ENCODE measurements around the gene FARSA.
"Not testable (repeated sequence)": the region's sequence is repeated elsewhere in the genome, so short reads cannot be mapped to it uniquely, and the experiment has no call there.

Gene FARSA

DNA sequence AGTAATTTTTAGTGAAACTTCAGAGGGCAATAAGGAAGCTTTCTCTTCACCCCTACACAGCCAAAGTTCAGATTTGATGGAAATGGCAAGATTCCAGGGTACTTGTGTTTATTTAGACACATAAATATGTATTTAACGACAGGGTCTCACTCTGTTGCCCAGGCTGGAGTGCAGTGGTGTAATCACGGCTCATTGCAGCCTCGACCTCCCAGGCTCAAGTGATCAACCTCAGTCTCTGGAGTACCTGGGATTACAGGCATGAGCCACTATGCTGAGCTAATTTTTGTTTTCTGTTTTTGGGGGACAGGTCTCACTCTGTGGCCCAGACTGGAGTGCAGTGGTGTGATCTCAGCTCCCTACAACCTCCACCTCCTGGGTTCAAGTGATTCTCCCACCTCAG is 12.5 kb downstream of the FARSA start:
- no peaks in the 10 kb centered on the region for H3K27me3 ChIP-seq (ENCODE audit: insufficient read depth, low read depth)
- TF ChIP-seq, protein P1, sequence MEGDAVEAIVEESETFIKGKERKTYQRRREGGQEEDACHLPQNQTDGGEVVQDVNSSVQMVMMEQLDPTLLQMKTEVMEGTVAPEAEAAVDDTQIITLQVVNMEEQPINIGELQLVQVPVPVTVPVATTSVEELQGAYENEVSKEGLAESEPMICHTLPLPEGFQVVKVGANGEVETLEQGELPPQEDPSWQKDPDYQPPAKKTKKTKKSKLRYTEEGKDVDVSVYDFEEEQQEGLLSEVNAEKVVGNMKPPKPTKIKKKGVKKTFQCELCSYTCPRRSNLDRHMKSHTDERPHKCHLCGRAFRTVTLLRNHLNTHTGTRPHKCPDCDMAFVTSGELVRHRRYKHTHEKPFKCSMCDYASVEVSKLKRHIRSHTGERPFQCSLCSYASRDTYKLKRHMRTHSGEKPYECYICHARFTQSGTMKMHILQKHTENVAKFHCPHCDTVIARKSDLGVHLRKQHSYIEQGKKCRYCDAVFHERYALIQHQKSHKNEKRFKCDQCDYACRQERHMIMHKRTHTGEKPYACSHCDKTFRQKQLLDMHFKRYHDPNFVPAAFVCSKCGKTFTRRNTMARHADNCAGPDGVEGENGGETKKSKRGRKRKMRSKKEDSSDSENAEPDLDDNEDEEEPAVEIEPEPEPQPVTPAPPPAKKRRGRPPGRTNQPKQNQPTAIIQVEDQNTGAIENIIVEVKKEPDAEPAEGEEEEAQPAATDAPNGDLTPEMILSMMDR (conservative IDR thresholded peaks at IDR 0.05; ENCODE audit: low read depth, low read length) = no peak
- H3K36me3 ChIP-seq (ENCODE audit: insufficient read depth) = peaks cover 5% of the 10 kb centered on the region; the same call in 1 of the 2 replicates
- no peak overlapping the region for H2AFZ ChIP-seq (ENCODE audit: low read depth)
- H3K9ac ChIP-seq = no peak overlapping the region
- no peaks in the 10 kb centered on the region for H4K20me1 ChIP-seq (ENCODE audit: insufficient read depth)
- peaks cover 6% of the 10 kb centered on the region for H3K4me1 ChIP-seq (ENCODE audit: low read depth, poor library complexity, severe bottlenecking)
- no peak overlapping the region for H3K27ac ChIP-seq
- no peaks in the 10 kb centered on the region for H3K79me2 ChIP-seq (ENCODE audit: insufficient read depth, low read depth)
- no peak overlapping the region for H3K4me2 ChIP-seq
- H3K4me3 ChIP-seq (IDR thresholded peaks at IDR 0.05; ENCODE audit: insufficient read depth, low read depth, low read length) = no peak overlapping the region

DNA sequence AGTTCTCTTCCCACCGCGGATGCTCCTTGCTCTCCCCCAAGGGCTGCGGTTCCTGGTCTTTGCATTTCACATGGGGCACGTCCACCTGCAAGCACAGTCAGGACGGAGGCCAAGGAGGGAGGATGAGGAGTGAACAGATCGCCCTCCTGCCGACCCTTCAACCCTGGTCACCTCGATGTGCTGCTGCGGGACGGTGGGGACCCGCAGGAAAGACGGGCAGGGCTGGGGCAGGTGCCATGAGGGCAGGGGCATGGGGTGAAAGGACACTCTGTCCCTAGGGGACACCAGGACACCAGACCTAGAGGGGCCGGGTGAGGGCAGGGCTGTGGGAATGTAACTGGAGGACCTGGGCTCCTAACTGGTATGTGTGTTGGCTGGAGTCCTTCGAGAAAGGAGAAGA is 15.3 kb downstream of the FARSA start:
- H2AFZ ChIP-seq (ENCODE audit: low read depth) = no peak overlapping the region
- H3K4me1 ChIP-seq (ENCODE audit: low read depth, poor library complexity, severe bottlenecking) = peaks cover 13% of the 10 kb centered on the region
- no peak overlapping the region for H3K27ac ChIP-seq
- no peaks in the 10 kb centered on the region for H3K27me3 ChIP-seq (ENCODE audit: insufficient read depth, low read depth)
- no peak overlapping the region for H3K9ac ChIP-seq
- no peaks in the 10 kb centered on the region for H4K20me1 ChIP-seq (ENCODE audit: insufficient read depth)
- H3K79me2 ChIP-seq (ENCODE audit: insufficient read depth, low read depth) = no peaks in the 10 kb centered on the region
- TF ChIP-seq, protein P1 (conservative IDR thresholded peaks at IDR 0.05; ENCODE audit: low read depth, low read length) = no peak
- H3K36me3 ChIP-seq (ENCODE audit: insufficient read depth) = peaks cover 3% of the 10 kb centered on the region; the same call in 1 of the 2 replicates
- H3K4me2 ChIP-seq = no peak overlapping the region
- no peak overlapping the region for H3K4me3 ChIP-seq (IDR thresholded peaks at IDR 0.05; ENCODE audit: insufficient read depth, low read depth, low read length)

DNA sequence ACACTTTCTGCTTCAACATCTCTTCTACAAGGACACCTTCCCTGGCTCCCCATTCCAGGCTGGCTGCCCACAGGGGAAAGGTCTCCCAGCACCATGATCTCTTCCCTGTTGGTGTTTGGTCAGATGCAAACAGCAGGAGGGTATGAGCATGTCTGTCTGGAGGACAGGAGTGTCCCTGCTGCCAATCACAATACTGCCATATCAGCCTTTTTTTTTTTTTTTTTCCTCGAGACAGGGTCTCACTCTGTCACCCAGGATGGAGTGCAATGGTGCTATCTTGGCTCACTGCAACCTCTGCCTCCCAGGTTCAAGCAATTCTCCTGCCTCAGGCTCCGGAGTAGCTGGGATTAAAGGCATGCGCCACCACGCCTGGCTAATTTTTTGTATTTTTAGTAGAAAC is 17.7 kb downstream of the FARSA start:
- not testable (repeated sequence) for H3K79me2 ChIP-seq (ENCODE audit: insufficient read depth, low read depth); H3K9ac ChIP-seq; H3K4me2 ChIP-seq; H3K4me3 ChIP-seq (IDR thresholded peaks at IDR 0.05; ENCODE audit: insufficient read depth, low read depth, low read length); H3K27ac ChIP-seq; H4K20me1 ChIP-seq (ENCODE audit: insufficient read depth); H3K27me3 ChIP-seq (ENCODE audit: insufficient read depth, low read depth); H2AFZ ChIP-seq (ENCODE audit: low read depth); H3K36me3 ChIP-seq (ENCODE audit: insufficient read depth)
- H3K4me1 ChIP-seq (ENCODE audit: low read depth, poor library complexity, severe bottlenecking) = peaks cover 29% of the 10 kb centered on the region

DNA sequence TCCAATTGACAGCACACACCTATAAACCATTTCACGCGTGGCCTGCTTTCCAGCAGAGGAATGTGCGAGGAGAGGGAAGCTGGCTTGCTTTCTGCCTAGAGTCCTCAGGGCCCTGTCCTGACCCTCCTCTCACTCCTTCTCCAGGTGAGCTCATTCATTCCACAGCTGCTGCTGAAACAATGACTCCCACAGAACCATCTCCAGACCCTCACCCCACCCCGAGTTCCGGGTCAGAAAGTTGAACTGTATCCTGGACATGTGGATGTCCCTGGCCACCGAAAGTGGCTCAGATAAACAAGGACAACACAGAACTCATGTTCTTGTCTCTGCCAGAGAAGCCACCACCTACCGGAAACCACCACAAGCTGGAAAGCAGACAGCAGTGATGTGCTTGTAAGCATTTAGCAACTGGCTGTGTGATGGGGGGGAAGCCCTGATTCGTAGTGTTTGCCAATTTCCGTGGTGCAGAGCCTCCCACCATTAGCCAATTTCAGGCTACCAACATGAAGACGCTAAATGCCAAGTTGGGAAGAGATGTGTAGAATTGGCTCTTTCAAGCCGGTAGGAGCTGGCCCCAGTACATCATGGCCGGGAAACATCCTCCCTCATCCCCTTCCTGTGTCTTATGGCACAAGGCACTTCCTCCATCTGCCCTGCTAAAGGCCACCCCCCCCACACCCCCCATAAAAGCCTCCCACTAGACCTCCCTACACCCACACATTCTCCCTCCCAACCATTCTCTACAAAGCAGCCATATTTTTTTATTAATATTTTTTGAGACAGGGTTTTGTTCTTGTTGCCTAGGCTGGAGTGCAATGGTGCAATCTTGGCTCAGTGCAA is 19.4 kb downstream of the FARSA start:
- Histone ChIP-seq H3K4me3 (IDR thresholded peaks at IDR 0.05; ENCODE audit: insufficient read depth, low read depth, low read length) (no peak overlapping the region), H3K36me3 (ENCODE audit: insufficient read depth) (no peaks in the 10 kb centered on the region), H3K79me2 (ENCODE audit: insufficient read depth, low read depth) (no peaks in the 10 kb centered on the region), H3K9ac (no peak overlapping the region), H3K4me1 (ENCODE audit: low read depth, poor library complexity, severe bottlenecking) (peaks cover 37% of the 10 kb centered on the region), H4K20me1 (ENCODE audit: insufficient read depth) (no peaks in the 10 kb centered on the region), H3K4me2 (no peak overlapping the region), H3K27ac (no peak overlapping the region), H3K27me3 (ENCODE audit: insufficient read depth, low read depth) (no peaks in the 10 kb centered on the region), H2AFZ (ENCODE audit: low read depth) (no peak overlapping the region)
- TF ChIP-seq, protein P1 (conservative IDR thresholded peaks at IDR 0.05; ENCODE audit: low read depth, low read length) = no peak

DNA sequence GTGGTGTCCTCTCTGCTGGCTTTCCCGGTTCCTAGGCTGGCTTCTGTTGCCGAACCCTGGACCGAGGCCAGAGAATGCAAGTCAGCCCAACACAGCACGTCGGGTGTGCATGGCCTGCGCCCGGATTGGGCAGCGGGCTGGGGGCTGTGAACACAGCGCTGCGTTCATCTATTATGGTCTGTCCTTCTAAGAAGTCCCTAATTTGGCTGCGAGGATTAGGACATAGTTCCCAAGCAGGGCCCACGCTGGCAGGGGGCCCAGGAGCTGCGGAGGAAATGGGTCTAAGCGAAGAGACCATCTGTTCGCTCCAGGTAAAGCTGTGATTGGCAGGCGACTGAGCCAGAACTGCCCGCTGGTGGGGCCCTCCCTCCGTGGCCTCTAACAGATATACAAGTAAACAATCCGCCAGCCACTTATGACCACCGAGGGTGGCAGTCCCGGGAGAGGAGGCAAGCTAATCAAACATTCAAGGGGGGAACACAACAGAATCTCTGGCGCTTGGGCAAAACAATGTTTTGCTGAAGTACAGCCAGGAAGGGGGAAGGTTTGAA is 20.4 kb downstream of the FARSA start:
- no peaks in the 10 kb centered on the region for H3K27me3 ChIP-seq (ENCODE audit: insufficient read depth, low read depth)
- no peak overlapping the region for H3K4me2 ChIP-seq
- H4K20me1 ChIP-seq (ENCODE audit: insufficient read depth) = no peaks in the 10 kb centered on the region
- no peak overlapping the region for H2AFZ ChIP-seq (ENCODE audit: low read depth)
- TF ChIP-seq, protein P1 (conservative IDR thresholded peaks at IDR 0.05; ENCODE audit: low read depth, low read length) = no peak
- H3K4me1 ChIP-seq (ENCODE audit: low read depth, poor library complexity, severe bottlenecking) = peaks cover 47% of the 10 kb centered on the region
- no peaks in the 10 kb centered on the region for H3K79me2 ChIP-seq (ENCODE audit: insufficient read depth, low read depth)
- no peaks in the 10 kb centered on the region for H3K36me3 ChIP-seq (ENCODE audit: insufficient read depth)
- no peak overlapping the region for H3K4me3 ChIP-seq (IDR thresholded peaks at IDR 0.05; ENCODE audit: insufficient read depth, low read depth, low read length)
- no peak overlapping the region for H3K9ac ChIP-seq
- no peak overlapping the region for H3K27ac ChIP-seq
